K562 (cell line): ENCODE results near the gene ATF6B. TPM values are rescaled to one million over a fixed set of nuclear protein-coding genes. Genes with fewer than 3 reads are reported as not detected.

Source experiments
- ATAC-seq: fragments of 200-7000 bp; cut with Tn5 transposase; 3 replicates; pipeline ENCODE4 v1.9.1; 2020; ENCODE audit warnings: moderate library complexity
- BruUV-seq: library from RNA; stranded (reverse); fragments of 400-500 nt; replicated peaks from 2 replicates; lab custom pipeline; 2021; lab: Mats Ljungman, UMichigan
- CTCF ChIA-PET: fragments of 300-600 bp; formaldehyde crosslinking; extraction: SDS; loops from one replicate; lab custom pipeline; 2021; ENCODE audit warnings: low intra/inter-chr PET ratio; lab: Yijun Ruan, JAX
- POLR2A ChIA-PET: fragments of 300-600, 350-650 bp; sonication (Branson Sonifier 250); formaldehyde crosslinking; extraction: SDS; loops from one replicate; lab custom pipeline; 2021; ENCODE audit warnings: antibody characterized with exemption, inconsistent platforms; lab: Yijun Ruan, JAX
- DNase-seq, 4 experiments: peaks; one replicate each; pipeline versions ENCODE4 v3.0.0 to v3.0.0-alpha.2; 2011 to 2018; ENCODE audit warnings: low spot score in 3 of 4, mixed read lengths in 3 of 4; ENCODE audit errors: extremely low read depth in 1 of 4
- FAIRE-seq: peaks from 2 replicates; lab custom pipeline; 2011; peaks lifted over from hg19 to GRCh38; lab: Jason Lieb, UNC
- H2AFZ ChIP-seq: 2 replicates; pipeline ENCODE4 v1.6.0; 2011; ENCODE audit warnings: low read depth, low read length, control low read depth, inconsistent platforms
- H3K27ac ChIP-seq: fragments of 200-600 bp; 3 replicates; pipeline ENCODE4 v1.8.0; 2011; ENCODE audit warnings: low read depth, mild to moderate bottlenecking, control low read depth, inconsistent platforms, low read length, moderate library complexity, mixed read lengths; ENCODE audit errors: extremely low read depth
- H3K27me3 ChIP-seq, 2 experiments: fragments of 300-600 bp in 1 of 2; 2 replicates in 1 of 2; 3 replicates in 1 of 2; pipeline versions ENCODE4 v1.6.0 to v1.8.0; 2011; ENCODE audit warnings: inconsistent platforms in 2 of 2, low read length in 2 of 2, mild to moderate bottlenecking in 1 of 2, mixed read lengths in 1 of 2, moderate library complexity in 1 of 2; ENCODE audit not compliant: control insufficient read depth in 2 of 2, insufficient read depth in 2 of 2
- H3K36me3 ChIP-seq: fragments of 300-600 bp; 3 replicates; pipeline ENCODE4 v1.8.0; 2011; ENCODE audit warnings: mild to moderate bottlenecking, low read length, inconsistent platforms; ENCODE audit not compliant: control insufficient read depth, insufficient read depth
- H3K4me1 ChIP-seq, 2 experiments: fragments of 200-600 bp in 1 of 2; replicated peaks in 1 of 2; 2 replicates in 1 of 2; 3 replicates in 1 of 2; pipeline versions ENCODE4 v1.5.1 to v1.8.0; 2011; ENCODE audit warnings: inconsistent platforms in 2 of 2, low read length in 2 of 2, mild to moderate bottlenecking in 1 of 2, mixed read lengths in 1 of 2, moderate library complexity in 1 of 2; ENCODE audit not compliant: control insufficient read depth in 2 of 2, insufficient read depth in 2 of 2
- H3K4me2 ChIP-seq: 2 replicates; pipeline ENCODE4 v1.6.1; 2011; ENCODE audit warnings: low read length, control low read depth, inconsistent platforms, mixed read lengths; ENCODE audit not compliant: insufficient read depth
- H3K4me3 ChIP-seq: fragments of 200-600 bp; sonication (generic), shearing (Covaris generic); 2 replicates; pipeline ENCODE4 v1.5.1; 2016; ENCODE audit warnings: control low read depth, inconsistent platforms
- H3K79me2 ChIP-seq: fragments of 200-600 bp; 3 replicates; pipeline ENCODE4 v1.8.0; 2011; ENCODE audit warnings: low read length, inconsistent platforms; ENCODE audit not compliant: control insufficient read depth, insufficient read depth
- H3K9ac ChIP-seq, 2 experiments: 2 replicates each; pipeline versions ENCODE4 v1.6.0 to v1.6.1; 2011; ENCODE audit warnings: low read depth in 2 of 2, low read length in 2 of 2, control low read depth in 1 of 2, inconsistent platforms in 1 of 2, mild to moderate bottlenecking in 1 of 2, mixed read lengths in 1 of 2; ENCODE audit not compliant: insufficient read depth in 1 of 2
- H3K9me1 ChIP-seq: one replicate; pipeline ENCODE4 v1.6.0; 2011; ENCODE audit warnings: inconsistent platforms, mild to moderate bottlenecking, low read length, moderate library complexity; ENCODE audit not compliant: control insufficient read depth, insufficient read depth
- H3K9me3 ChIP-seq: replicated peaks from 2 replicates; pipeline ENCODE4 v1.5.1; 2011; ENCODE audit warnings: low read depth, low read length, inconsistent platforms; ENCODE audit not compliant: control insufficient read depth, insufficient read depth
- H4K20me1 ChIP-seq: replicated peaks from 2 replicates; pipeline ENCODE4 v1.6.1; 2011; ENCODE audit warnings: low read length, inconsistent platforms, mixed read lengths; ENCODE audit not compliant: control insufficient read depth, insufficient read depth
- ARNT ChIP-seq, 2 experiments: fragments of 450-650 bp; IDR thresholded peaks; 2 replicates each; pipeline ENCODE4 v1.6.1; 2016; ENCODE audit warnings: mild to moderate bottlenecking in 1 of 2
- IRF2 ChIP-seq: sonication (generic); formaldehyde crosslinking; IDR thresholded peaks from 2 replicates; pipeline ENCODE4 v1.8.1; 2022; ENCODE audit warnings: mild to moderate bottlenecking, missing genetic modification reagents
- MBD2 ChIP-seq: sonication (generic); IDR thresholded peaks from 2 replicates; pipeline ENCODE4 v1.6.1; 2016; ENCODE audit warnings: low read depth, borderline replicate concordance
- NR2C2 ChIP-seq, 2 experiments: fragments of 200-800 bp in 1 of 2; sonication (Bioruptor generic) in 1 of 2; sonication (generic) in 1 of 2; formaldehyde crosslinking in 1 of 2; IDR thresholded peaks; 2 replicates each; pipeline versions ENCODE4 v1.6.1 to v1.8.0; 2016 to 2022; ENCODE audit warnings: mild to moderate bottlenecking in 1 of 2, missing compliant biosample characterization in 1 of 2, missing genetic modification characterization in 1 of 2, missing genetic modification reagents in 1 of 2
- PCBP2 ChIP-seq: fragments of 200-400 bp; formaldehyde crosslinking; IDR thresholded peaks from 2 replicates; pipeline ENCODE4 v1.6.1; 2018; ENCODE audit warnings: low read length, low read depth, mild to moderate bottlenecking, moderate library complexity; ENCODE audit not compliant: poor library complexity, severe bottlenecking
- STAG1 ChIP-seq: sonication (generic); formaldehyde crosslinking; IDR thresholded peaks from 2 replicates; pipeline ENCODE4 v1.5.0; 2020; ENCODE audit warnings: missing genetic modification reagents, borderline replicate concordance
- ZNF277 ChIP-seq: fragments of 250-450 bp; sonication (Bioruptor Pico); IDR thresholded peaks from 2 replicates; pipeline ENCODE4 v1.8.0; 2022; ENCODE audit warnings: inconsistent platforms, mild to moderate bottlenecking, moderate library complexity, borderline replicate concordance
- ZNF76 ChIP-seq: fragments of 250-450 bp; sonication (Bioruptor Pico); IDR thresholded peaks from 2 replicates; pipeline ENCODE4 v1.4.0; 2020; ENCODE audit warnings: mild to moderate bottlenecking, moderate library complexity, borderline replicate concordance
- WGBS: fragments of 100-300 bp; shearing (Covaris generic); methylation state at CpG from one replicate; pipeline ENCODE4 v1.1.6; 2016; ENCODE audit warnings: low coverage, mixed read lengths; ENCODE audit not compliant: insufficient coverage; ENCODE audit errors: missing lambda C conversion rate; 5-methylcytosine and 5-hydroxymethylcytosine counted together
- in situ Hi-C: fragments of 300-500 bp; cut with MboI; formaldehyde crosslinking; loops from 4 replicates; pipeline ENCODE4 v1.15.0; 2018; ENCODE audit warnings: inconsistent platforms, mixed read lengths
- intact Hi-C: fragments of 100-400 bp; cut with micrococcal nuclease; formaldehyde crosslinking; loops from 2 replicates; pipeline ENCODE4 v1.14.2; 2022
- polyA plus RNA-seq, 8 experiments: library from polyadenylated mRNA; depleted of rRNA in 4 of 8; stranded (reverse) in 5 of 8; unstranded in 3 of 8; fragments of >200 nt; fragmentation: Nextera tagmentation in 2 of 8; fragmentation: Illumina TruSeq in 1 of 8; extraction: Ambion mirVana in 2 of 8; extraction: Trizol in 1 of 8; gene quantifications; 2 replicates each; pipeline versions ENCODE4 v1.2.1 to v1.2.3, GENCODE V29; 2011 to 2014; ENCODE audit warnings: inconsistent platforms in 1 of 8, missing spikeins in 1 of 8
- total RNA-seq, 7 experiments: library from RNA; depleted of rRNA in 6 of 7; stranded (reverse); fragments of >200 nt in 6 of 7; fragmentation: Illumina TruSeq in 2 of 7; extraction: Trizol in 2 of 7; gene quantifications; 2 replicates each; pipeline versions ENCODE4 v1.2.1 to v1.2.3, GENCODE V29; 2011 to 2021; ENCODE audit warnings: low replicate concordance in 1 of 7
- TF ChIP-seq, protein P1 (sequence below): fragments of 200-800 bp; sonication (Bioruptor generic); IDR thresholded peaks from 2 replicates; pipeline ENCODE4 v1.6.1; 2017; ENCODE audit warnings: missing genetic modification characterization, missing compliant biosample characterization
- TF ChIP-seq, protein P2 (sequence below): IDR thresholded peaks from 2 replicates; pipeline ENCODE4 v1.6.1; 2014; ENCODE audit warnings: antibody characterized with exemption
- TF ChIP-seq, protein P3 (sequence below): fragments of 450-650 bp; conservative IDR thresholded peaks from 2 replicates; pipeline ENCODE4 v1.6.1; 2016; ENCODE audit warnings: missing genetic modification characterization, low read depth, mild to moderate bottlenecking, missing compliant biosample characterization, moderate library complexity

Gene ATF6B
- total and polyA plus RNA-seq, 9 of the 15 experiments (the other 6 are each of a cell fraction or from before 2014, with no cell fraction given): 20.7 to 131 (median 31.7) TPM

- TF ChIP-seq ZNF277 (no peak), ARNT (IDR thresholded peaks at IDR 0.05) (peak; percentile 45 to 84; a peak in 2 of 4 replicates), STAG1 (CRISPR knock-in tag) (0 out of 2 replicates have a peak, but pooled peaks have one; percentile 29), MBD2 (peak; percentile 64; the same call in 1 of the 2 replicates)
- TF ChIP-seq, protein P1, sequence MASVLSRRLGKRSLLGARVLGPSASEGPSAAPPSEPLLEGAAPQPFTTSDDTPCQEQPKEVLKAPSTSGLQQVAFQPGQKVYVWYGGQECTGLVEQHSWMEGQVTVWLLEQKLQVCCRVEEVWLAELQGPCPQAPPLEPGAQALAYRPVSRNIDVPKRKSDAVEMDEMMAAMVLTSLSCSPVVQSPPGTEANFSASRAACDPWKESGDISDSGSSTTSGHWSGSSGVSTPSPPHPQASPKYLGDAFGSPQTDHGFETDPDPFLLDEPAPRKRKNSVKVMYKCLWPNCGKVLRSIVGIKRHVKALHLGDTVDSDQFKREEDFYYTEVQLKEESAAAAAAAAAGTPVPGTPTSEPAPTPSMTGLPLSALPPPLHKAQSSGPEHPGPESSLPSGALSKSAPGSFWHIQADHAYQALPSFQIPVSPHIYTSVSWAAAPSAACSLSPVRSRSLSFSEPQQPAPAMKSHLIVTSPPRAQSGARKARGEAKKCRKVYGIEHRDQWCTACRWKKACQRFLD (CRISPR knock-in tag): 0 out of 2 replicates have a peak, but pooled peaks have one; percentile 9
These were observed 47.8 kb upstream of the ATF6B start, which contains the start of gene AGPAT1 (continued) for GRCh38 chr6:32175711-32176475.

GRCh38 chr6:32175322-32175710 is 47.3 kb upstream of the ATF6B start:
- H3K9ac ChIP-seq: peak overlapping the region; percentile 81 to 95
- H4K20me1 ChIP-seq: no peaks in the 10 kb centered on the region
- H3K27me3 ChIP-seq: no peaks in the 10 kb centered on the region
- H2AFZ ChIP-seq: peak overlapping the region; percentile 45; the same call in 1 of the 2 replicates
- WGBS: 0% methylated on average over 2 of the region's 2 CpGs
- FAIRE-seq (no peak), DNase-seq (peak in 1 of 4 experiments; percentile 24), ATAC-seq (no peak)
- TSS peak; percentile 71 for BruUV-seq
- peaks cover 35% of the 10 kb centered on the region; the same call in 2 of the 3 replicates for H3K36me3 ChIP-seq
- H3K4me1 ChIP-seq: peaks cover 21 to 45% of the 10 kb centered on the region in 2 experiments
- H3K9me3 ChIP-seq: no peaks in the 10 kb centered on the region
- peak overlapping the region; percentile 88 for H3K4me3 ChIP-seq
- intact Hi-C loops: loop anchor here (10.0 kb wide), 2 partner anchors 351 to 511 kb away; partner anchors contain the start of genes C6orf47, CSNK2B, GPANK1 and HSPA1B
- ChIA-PET POLR2A (no interaction called here), CTCF (interaction anchor here (0.9 kb wide), 1 partner anchor 20 kb away, joined by 3 read pairs; no protein-coding TSS in a partner anchor)
- in situ Hi-C loops: no loop called here
- H3K4me2 ChIP-seq: peak overlapping the region; percentile 88
- H3K27ac ChIP-seq: peak overlapping the region; percentile 68
- no peaks in the 10 kb centered on the region for H3K9me1 ChIP-seq
- peaks cover 63% of the 10 kb centered on the region for H3K79me2 ChIP-seq
- TF ChIP-seq, protein P2, sequence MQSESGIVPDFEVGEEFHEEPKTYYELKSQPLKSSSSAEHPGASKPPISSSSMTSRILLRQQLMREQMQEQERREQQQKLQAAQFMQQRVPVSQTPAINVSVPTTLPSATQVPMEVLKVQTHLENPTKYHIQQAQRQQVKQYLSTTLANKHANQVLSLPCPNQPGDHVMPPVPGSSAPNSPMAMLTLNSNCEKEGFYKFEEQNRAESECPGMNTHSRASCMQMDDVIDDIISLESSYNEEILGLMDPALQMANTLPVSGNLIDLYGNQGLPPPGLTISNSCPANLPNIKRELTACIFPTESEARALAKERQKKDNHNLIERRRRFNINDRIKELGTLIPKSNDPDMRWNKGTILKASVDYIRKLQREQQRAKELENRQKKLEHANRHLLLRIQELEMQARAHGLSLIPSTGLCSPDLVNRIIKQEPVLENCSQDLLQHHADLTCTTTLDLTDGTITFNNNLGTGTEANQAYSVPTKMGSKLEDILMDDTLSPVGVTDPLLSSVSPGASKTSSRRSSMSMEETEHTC: no peak
- TF ChIP-seq PCBP2 (peak; percentile 13), NR2C2 (CRISPR knock-in tag; IDR thresholded peaks at IDR 0.05) (peak; percentile 46; the same call in 1 of the 2 replicates), NR2C2 (tag; IDR thresholded peaks at IDR 0.05) (peak; percentile 95), ZNF76 (no peak), IRF2 (no peak), ZNF277 (no peak)
- TF ChIP-seq, protein P3, sequence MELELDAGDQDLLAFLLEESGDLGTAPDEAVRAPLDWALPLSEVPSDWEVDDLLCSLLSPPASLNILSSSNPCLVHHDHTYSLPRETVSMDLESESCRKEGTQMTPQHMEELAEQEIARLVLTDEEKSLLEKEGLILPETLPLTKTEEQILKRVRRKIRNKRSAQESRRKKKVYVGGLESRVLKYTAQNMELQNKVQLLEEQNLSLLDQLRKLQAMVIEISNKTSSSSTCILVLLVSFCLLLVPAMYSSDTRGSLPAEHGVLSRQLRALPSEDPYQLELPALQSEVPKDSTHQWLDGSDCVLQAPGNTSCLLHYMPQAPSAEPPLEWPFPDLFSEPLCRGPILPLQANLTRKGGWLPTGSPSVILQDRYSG (tag): no peak
